Gastroesophageal sphincter (tissue), 4 donors: Measurements from ENCODE around the gene OR2C1. TPM values are rescaled to one million over a fixed set of nuclear protein-coding genes. Genes with fewer than 3 reads are reported as not detected.

ENCODE experiments used
- ATAC-seq: fragments of 150-250 bp; one replicate; pipeline ENCODE4 v1.9.1; 2016; ENCODE audit warnings: mild to moderate bottlenecking, moderate library complexity
- H3K27ac ChIP-seq, 4 donors: fragments of 200-600 bp; sonication (generic) in 3 of 4; 1 replicate in 3 of 4; 2 replicates in 1 of 4; pipeline ENCODE4 v1.5.1; 2016 to 2019
- H3K27me3 ChIP-seq: fragments of 200-600 bp; sonication (generic); one replicate; pipeline ENCODE4 v1.5.1; 2019
- H3K36me3 ChIP-seq, 2 donors: fragments of 200-600 bp; sonication (generic); one replicate each; pipeline ENCODE4 v1.5.1; 2019; ENCODE audit warnings: control low read depth in 1 of 2
- H3K4me1 ChIP-seq, 3 donors: fragments of 200-600 bp; sonication (generic); 1 replicate in 2 of 3; 2 replicates in 1 of 3; pipeline ENCODE4 v1.5.1; 2016 to 2019; ENCODE audit warnings: control low read depth in 2 of 3
- H3K4me3 ChIP-seq, 2 donors: fragments of 200-600 bp; sonication (generic); one replicate each; pipeline ENCODE4 v1.5.1; 2019; ENCODE audit warnings: mild to moderate bottlenecking in 1 of 2, moderate library complexity in 1 of 2
- H3K9me3 ChIP-seq, 3 donors: fragments of 200-600 bp; sonication (generic); one replicate each; pipeline ENCODE4 v1.5.1; 2017 to 2019; ENCODE audit warnings: control low read depth in 2 of 3
- CTCF ChIP-seq, 4 experiments: fragments of 200-600 bp in 2 of 4; fragments of 450-650 bp in 2 of 4; sonication (generic) in 1 of 4; IDR thresholded peaks; one replicate each; pipeline ENCODE4 v1.5.1; 2017 to 2019; ENCODE audit warnings: antibody characterized with exemption in 4 of 4, mild to moderate bottlenecking in 2 of 4, moderate library complexity in 2 of 4
- EP300 ChIP-seq: sonication (generic); formaldehyde crosslinking; IDR thresholded peaks from one replicate; pipeline ENCODE4 v1.6.1; 2017; ENCODE audit warnings: antibody characterized with exemption, mild to moderate bottlenecking
- POLR2A ChIP-seq, 2 donors: fragments of 450-650 bp; IDR thresholded peaks; one replicate each; pipeline ENCODE4 v1.6.1; 2017; ENCODE audit warnings: antibody characterized with exemption in 2 of 2, mild to moderate bottlenecking in 2 of 2, moderate library complexity in 1 of 2
- POLR2AphosphoS5 ChIP-seq: sonication (generic); formaldehyde crosslinking; IDR thresholded peaks from one replicate; pipeline ENCODE4 v1.6.1; 2017; ENCODE audit warnings: antibody characterized with exemption
- WGBS, 2 donors: methylation state at CpG; one replicate each; pipeline ENCODE4 v1.1.5; 2018; ENCODE audit warnings: low coverage in 1 of 2; 5-methylcytosine and 5-hydroxymethylcytosine counted together
- total RNA-seq, 4 donors: library from RNA; depleted of rRNA; stranded (reverse); fragments of >200 nt; gene quantifications; one replicate each; pipeline ENCODE4 v1.1.0, GENCODE V29; 2016

The OR2C1 gene
- total RNA-seq, 4 donors from 2014 or later = 0.31 TPM; not detected in 3

DNA sequence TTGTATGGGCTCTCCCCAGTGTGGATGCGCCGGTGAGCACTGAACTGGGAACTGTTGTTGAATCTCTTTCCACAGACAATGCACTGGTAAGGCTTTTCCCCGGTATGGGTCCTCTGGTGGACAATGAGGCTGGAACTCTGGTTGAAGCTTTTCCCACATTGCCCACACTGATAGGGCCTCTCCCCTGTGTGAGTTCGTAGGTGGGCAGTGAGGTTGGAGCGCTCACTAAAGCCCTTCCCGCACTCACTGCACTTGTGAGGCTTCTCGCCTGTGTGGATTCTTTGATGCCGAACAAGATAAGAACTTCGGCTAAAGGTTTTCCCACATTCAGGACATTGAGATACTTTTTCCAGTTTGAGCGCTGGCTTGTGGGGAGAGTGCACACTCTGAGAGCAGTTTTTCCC lies 27.4 kb downstream of the OR2C1 start:
- H3K4me1 ChIP-seq = no peaks in the 10 kb centered on the region
- WGBS, 2 donors = 100% methylated on average over 2 to 5 of the region's 10 CpGs
- no peaks in the 10 kb centered on the region for H3K27me3 ChIP-seq
- peaks cover 9 to 85% of the 10 kb centered on the region in 2 donors for H3K36me3 ChIP-seq
- H3K4me3 ChIP-seq = no peak overlapping the region
- TF ChIP-seq POLR2AphosphoS5 (no peak), CTCF (IDR thresholded peaks at IDR 0.05) (no peak), POLR2A (IDR thresholded peaks at IDR 0.05) (no peak), EP300 (no peak)
- no peak for ATAC-seq
- peaks cover 17 to 20% (median 20%) of the 10 kb centered on the region in 3 donors for H3K9me3 ChIP-seq
- H3K27ac ChIP-seq = no peak overlapping the region

GRCh38 chr16:3388325-3388724 lies 32.6 kb downstream of the OR2C1 start:
- TF ChIP-seq POLR2AphosphoS5 (no peak), CTCF (IDR thresholded peaks at IDR 0.05) (no peak), EP300 (no peak), POLR2A (IDR thresholded peaks at IDR 0.05) (no peak)
- H3K4me3 ChIP-seq = no peak overlapping the region
- H3K27ac ChIP-seq = no peak overlapping the region
- H3K9me3 ChIP-seq = peaks cover 4 to 71% (median 6%) of the 10 kb centered on the region in 3 donors
- H3K27me3 ChIP-seq = no peaks in the 10 kb centered on the region
- ATAC-seq = no peak
- 84 to 91% methylated on average over 5 to 6 of the region's 6 CpGs for WGBS, 2 donors
- peaks cover 9 to 89% of the 10 kb centered on the region in 2 donors for H3K36me3 ChIP-seq
- H3K4me1 ChIP-seq = no peaks in the 10 kb centered on the region

GRCh38 chr16:3389663-3390338 lies 34.1 kb downstream of the OR2C1 start:
- Histone ChIP-seq H3K4me1 (no peaks in the 10 kb centered on the region), H3K36me3 (peaks cover 0 to 89% of the 10 kb centered on the region in 2 donors), H3K9me3 (peaks cover 0 to 86% (median 0%) of the 10 kb centered on the region in 3 donors), H3K27ac (no peak overlapping the region), H3K27me3 (no peaks in the 10 kb centered on the region), H3K4me3 (no peak overlapping the region)
- no peak for TF ChIP-seq POLR2A (IDR thresholded peaks at IDR 0.05)
- WGBS, 2 donors = 83 to 92% methylated on average over 5 to 6 of the region's 9 CpGs
- no peak for ATAC-seq

DNA sequence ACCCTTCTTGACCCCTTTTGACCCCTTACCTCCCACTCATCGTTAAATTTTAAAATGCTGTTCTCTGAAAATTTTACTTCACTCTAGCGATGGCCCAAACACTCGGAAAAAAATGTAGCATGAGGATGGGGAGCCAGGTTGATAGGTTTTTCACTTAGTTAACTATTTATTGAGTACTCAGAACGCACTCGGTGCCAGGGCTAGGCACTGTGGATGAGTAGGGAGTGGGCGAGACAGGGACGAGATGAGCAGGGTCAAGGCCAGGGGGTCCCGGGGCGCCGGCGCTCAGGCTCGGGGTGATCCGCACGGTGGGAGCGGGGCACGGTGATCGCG lies 44.7 kb downstream of the OR2C1 start:
- Histone ChIP-seq H3K27me3 (no peaks in the 10 kb centered on the region), H3K4me3 (peak overlapping the region; percentile 79 to 80), H3K36me3 (peaks cover 0 to 60% of the 10 kb centered on the region in 2 donors), H3K4me1 (peaks cover 0 to 38% (median 8%) of the 10 kb centered on the region in 3 donors), H3K27ac (peak overlapping the region; percentile 70 to 92 (median 88)), H3K9me3 (peaks cover 0 to 54% (median 0%) of the 10 kb centered on the region in 3 donors)
- no peak for ATAC-seq
- 0% methylated on average over 3 to 4 of the region's 18 CpGs for WGBS, 2 donors
- TF ChIP-seq CTCF (IDR thresholded peaks at IDR 0.05) = no peak
- no peak for TF ChIP-seq POLR2A (IDR thresholded peaks at IDR 0.05)
- no peak for TF ChIP-seq POLR2AphosphoS5
- TF ChIP-seq EP300 = no peak

- TF ChIP-seq EP300 (no peak), POLR2A (IDR thresholded peaks at IDR 0.05) (peak; percentile 36 to 71), CTCF (IDR thresholded peaks at IDR 0.05) (peak in 2 of 4 experiments; percentile 23 to 32), POLR2AphosphoS5 (peak; percentile 74)
- peak within 1 kb of the TSS; percentile 79 to 80 for H3K4me3 ChIP-seq
- H3K9me3 ChIP-seq = peaks cover 0 to 54% (median 0%) of the 10 kb centered on the region in 3 donors
Measured at GRCh38 chr16:3400779-3401688, 45.3 kb downstream of the OR2C1 start, which contains the start of the genes ZNF174 and ZSCAN32. Gene ZNF174 (plus strand): TSS chr16:3401215. CDS start chr16:3402005, 790 bp downstream. Gene ZSCAN32 (minus strand): TSS chr16:3401004. CDS start chr16:3397557, 3,447 bp downstream.

More at GRCh38 chr16:3400779-3401688, 45.3 kb downstream of the OR2C1 start, which contains the start of the genes ZNF174 and ZSCAN32:
- ATAC-seq = peak; percentile 100
- no peaks in the 10 kb centered on the region for H3K27me3 ChIP-seq
- H3K36me3 ChIP-seq = peaks cover 0 to 60% of the 10 kb centered on the region in 2 donors
- H3K27ac ChIP-seq = peak within 1 kb of the TSS; percentile 70 to 92 (median 88)
- H3K4me1 ChIP-seq = peaks cover 0 to 38% (median 8%) of the 10 kb centered on the region in 3 donors
- WGBS, 2 donors = 0% methylated on average over 5 of the region's 95 CpGs; no CpG with 5 or more reads in 1 of the 2 donors
